Spleen (tissue), 7 donors: ENCODE data around the gene EEF2K.

Source experiments
- POLR2A ChIP-seq, 3 donors: fragments of 450-650 bp; IDR thresholded peaks; one replicate each; pipeline ENCODE4 v1.5.1; 2017; ENCODE audit warnings: antibody characterized with exemption in 3 of 3, mild to moderate bottlenecking in 1 of 3
- POLR2AphosphoS5 ChIP-seq, 3 donors: sonication (generic); formaldehyde crosslinking; IDR thresholded peaks; one replicate each; pipeline ENCODE4 v1.5.1; 2017; ENCODE audit warnings: antibody characterized with exemption in 3 of 3
- TF ChIP-seq, protein P1 (sequence below), 11 experiments: fragments of 200-600 bp in 7 of 11; fragments of 450-650 bp in 4 of 11; sonication (generic) in 4 of 11; IDR thresholded peaks in 8 of 11; conservative IDR thresholded peaks in 3 of 11; 1 replicate in 7 of 11; 2 replicates in 4 of 11; pipeline versions ENCODE4 v1.4.0 to v1.8.0; 2016 to 2021; ENCODE audit warnings: antibody characterized with exemption in 11 of 11, inconsistent platforms in 4 of 11, mild to moderate bottlenecking in 1 of 11
- donor health status: DM: no; HTN: no; CAD: no; lungs with moderate emphysema.
- donor health status: DM: no; HTN: no; CAD: no.
- donor health status: DM: no; HTN: no; CAD: no.

DNA sequence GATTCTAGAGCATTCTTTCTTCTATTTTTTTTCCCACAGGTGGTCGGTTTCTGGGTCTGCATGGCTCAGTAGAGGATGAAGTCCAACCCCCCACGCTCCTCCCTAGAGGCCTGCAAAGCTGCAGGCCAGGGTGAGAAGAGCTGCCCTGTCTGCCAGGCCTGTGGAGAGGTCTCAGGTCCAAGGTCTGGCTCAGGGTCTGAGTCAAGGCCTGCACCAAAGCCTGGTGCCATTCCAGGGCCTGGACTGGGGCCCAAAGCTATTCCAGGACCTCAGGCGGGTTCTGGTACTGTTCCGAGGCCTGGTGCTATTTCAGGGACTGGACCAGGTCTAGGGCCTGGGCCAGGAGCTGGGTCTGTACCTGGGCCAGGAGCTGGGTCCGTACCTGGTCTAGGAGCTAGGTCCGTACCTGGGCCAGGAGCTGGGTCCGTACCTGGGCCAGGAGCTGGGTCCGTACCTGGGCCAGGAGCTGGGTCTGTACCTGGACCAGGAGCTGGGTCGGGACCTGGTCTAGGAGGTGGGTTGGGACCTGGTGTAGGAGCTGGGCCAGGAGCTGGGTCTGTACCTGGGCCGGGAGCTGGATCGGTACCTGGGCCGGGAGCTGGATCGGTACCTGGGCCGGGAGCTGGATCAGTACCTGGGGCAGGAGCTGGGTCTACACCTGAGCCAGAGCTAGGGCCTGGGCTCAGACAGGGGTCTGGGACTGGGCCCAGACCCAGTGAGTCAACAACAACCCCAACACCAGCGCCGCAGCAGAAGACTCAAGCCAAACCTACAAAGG, 40.4 kb upstream of the EEF2K start:
- TF ChIP-seq, protein P1, sequence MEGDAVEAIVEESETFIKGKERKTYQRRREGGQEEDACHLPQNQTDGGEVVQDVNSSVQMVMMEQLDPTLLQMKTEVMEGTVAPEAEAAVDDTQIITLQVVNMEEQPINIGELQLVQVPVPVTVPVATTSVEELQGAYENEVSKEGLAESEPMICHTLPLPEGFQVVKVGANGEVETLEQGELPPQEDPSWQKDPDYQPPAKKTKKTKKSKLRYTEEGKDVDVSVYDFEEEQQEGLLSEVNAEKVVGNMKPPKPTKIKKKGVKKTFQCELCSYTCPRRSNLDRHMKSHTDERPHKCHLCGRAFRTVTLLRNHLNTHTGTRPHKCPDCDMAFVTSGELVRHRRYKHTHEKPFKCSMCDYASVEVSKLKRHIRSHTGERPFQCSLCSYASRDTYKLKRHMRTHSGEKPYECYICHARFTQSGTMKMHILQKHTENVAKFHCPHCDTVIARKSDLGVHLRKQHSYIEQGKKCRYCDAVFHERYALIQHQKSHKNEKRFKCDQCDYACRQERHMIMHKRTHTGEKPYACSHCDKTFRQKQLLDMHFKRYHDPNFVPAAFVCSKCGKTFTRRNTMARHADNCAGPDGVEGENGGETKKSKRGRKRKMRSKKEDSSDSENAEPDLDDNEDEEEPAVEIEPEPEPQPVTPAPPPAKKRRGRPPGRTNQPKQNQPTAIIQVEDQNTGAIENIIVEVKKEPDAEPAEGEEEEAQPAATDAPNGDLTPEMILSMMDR (IDR thresholded peaks at IDR 0.05 in 8 of 11, conservative IDR thresholded peaks at IDR 0.05 in 3 of 11): no peak
- TF ChIP-seq POLR2A (IDR thresholded peaks at IDR 0.05) (no peak), POLR2AphosphoS5 (IDR thresholded peaks at IDR 0.05) (no peak)
